HCT116 (cell line): ENCODE data around the gene CCDC112. TPM values are rescaled to one million over a fixed set of nuclear protein-coding genes. Genes with fewer than 3 reads are reported as not detected.

ENCODE experiments used
- CBX3 ChIP-seq: IDR thresholded peaks from 2 replicates; pipeline ENCODE4 v1.6.1; 2012; ENCODE audit warnings: low read depth
- EGR1 ChIP-seq: IDR thresholded peaks from 2 replicates; pipeline ENCODE4 v1.6.1; 2012; ENCODE audit warnings: low read depth
- EZH2phosphoT487 ChIP-seq: fragments of 200-600 bp; IDR thresholded peaks from 2 replicates; pipeline ENCODE4 v1.6.1; 2018; ENCODE audit warnings: antibody characterized with exemption, borderline replicate concordance
- SP1 ChIP-seq: IDR thresholded peaks from 2 replicates; pipeline ENCODE4 v1.6.1; 2012; ENCODE audit warnings: low read depth
- YY1 ChIP-seq: IDR thresholded peaks from 2 replicates; pipeline ENCODE4 v1.6.1; 2011; ENCODE audit warnings: low read length, low read depth, moderate library complexity, mild to moderate bottlenecking; ENCODE audit not compliant: insufficient replicate concordance; ENCODE audit errors: extremely low read depth
- ZNF274 ChIP-seq: fragments of 200-500 bp; sonication (Bioruptor generic); IDR thresholded peaks from 2 replicates; pipeline ENCODE4 v1.6.1; 2014; ENCODE audit warnings: mild to moderate bottlenecking, low read depth, low read length, inconsistent platforms
- total RNA-seq: library from RNA; stranded (reverse); gene quantifications from one replicate; pipeline ENCODE4 v1.2.1, GENCODE V29; 2021; ENCODE audit not compliant: unreplicated experiment
- TF ChIP-seq, protein P1 (sequence below): IDR thresholded peaks from 2 replicates; pipeline ENCODE4 v1.6.1; 2012; ENCODE audit warnings: low read depth
- TF ChIP-seq, protein P2 (sequence below), 3 experiments: fragments of 200-600 bp in 1 of 3; sonication (generic) in 1 of 3; IDR thresholded peaks in 2 of 3; conservative IDR thresholded peaks in 1 of 3; 2 replicates each; pipeline ENCODE4 v1.5.1; 2012 to 2017; ENCODE audit warnings: low read depth in 2 of 3, low read length in 2 of 3, antibody characterized with exemption in 1 of 3, borderline replicate concordance in 1 of 3, control low read depth in 1 of 3, mild to moderate bottlenecking in 1 of 3, mixed read lengths in 1 of 3, mixed run types in 1 of 3, moderate library complexity in 1 of 3; ENCODE audit not compliant: insufficient read depth in 1 of 3

CCDC112 gene
- total RNA-seq, 1 experiment from 2014 or later, result 13.7 TPM

DNA sequence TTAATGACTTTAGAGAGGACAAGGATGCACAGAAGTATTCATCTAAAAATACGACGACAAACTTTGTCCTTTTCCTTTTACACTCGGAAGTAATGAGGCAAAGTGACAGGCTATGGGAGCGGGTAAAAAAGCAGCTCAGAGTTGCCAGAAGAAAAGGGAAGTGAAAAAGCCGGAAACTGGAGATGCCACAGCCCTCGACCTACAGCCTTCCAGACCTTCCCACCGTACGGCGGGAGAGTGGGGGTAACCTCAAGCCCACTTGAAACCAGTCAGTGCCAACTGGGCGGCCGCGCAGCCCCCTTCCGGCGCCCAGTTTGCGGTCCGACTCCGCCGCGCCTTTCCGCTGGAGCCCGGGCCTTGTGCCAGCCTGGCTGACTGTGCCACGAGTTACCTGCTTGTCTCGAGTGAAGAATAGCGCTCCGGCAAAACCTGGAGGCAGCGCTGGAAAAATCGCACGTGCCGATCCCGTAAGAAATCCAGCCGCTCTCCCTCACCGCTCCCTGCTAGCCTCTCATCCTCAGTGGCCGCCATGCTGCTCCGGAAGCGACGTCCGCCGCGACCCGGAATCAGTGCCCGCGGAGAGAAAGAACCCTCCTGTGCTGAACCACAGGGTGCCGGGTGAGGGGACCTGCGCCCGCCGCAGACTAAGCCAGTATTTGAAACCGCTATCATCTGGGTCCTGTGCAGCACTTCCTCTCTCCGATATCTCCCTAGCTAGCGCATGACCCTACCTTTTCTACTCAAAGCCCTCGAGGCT, 34.0 kb downstream of the CCDC112 start, which contains the start of gene PGGT1B (continued):
- TF ChIP-seq, protein P1, sequence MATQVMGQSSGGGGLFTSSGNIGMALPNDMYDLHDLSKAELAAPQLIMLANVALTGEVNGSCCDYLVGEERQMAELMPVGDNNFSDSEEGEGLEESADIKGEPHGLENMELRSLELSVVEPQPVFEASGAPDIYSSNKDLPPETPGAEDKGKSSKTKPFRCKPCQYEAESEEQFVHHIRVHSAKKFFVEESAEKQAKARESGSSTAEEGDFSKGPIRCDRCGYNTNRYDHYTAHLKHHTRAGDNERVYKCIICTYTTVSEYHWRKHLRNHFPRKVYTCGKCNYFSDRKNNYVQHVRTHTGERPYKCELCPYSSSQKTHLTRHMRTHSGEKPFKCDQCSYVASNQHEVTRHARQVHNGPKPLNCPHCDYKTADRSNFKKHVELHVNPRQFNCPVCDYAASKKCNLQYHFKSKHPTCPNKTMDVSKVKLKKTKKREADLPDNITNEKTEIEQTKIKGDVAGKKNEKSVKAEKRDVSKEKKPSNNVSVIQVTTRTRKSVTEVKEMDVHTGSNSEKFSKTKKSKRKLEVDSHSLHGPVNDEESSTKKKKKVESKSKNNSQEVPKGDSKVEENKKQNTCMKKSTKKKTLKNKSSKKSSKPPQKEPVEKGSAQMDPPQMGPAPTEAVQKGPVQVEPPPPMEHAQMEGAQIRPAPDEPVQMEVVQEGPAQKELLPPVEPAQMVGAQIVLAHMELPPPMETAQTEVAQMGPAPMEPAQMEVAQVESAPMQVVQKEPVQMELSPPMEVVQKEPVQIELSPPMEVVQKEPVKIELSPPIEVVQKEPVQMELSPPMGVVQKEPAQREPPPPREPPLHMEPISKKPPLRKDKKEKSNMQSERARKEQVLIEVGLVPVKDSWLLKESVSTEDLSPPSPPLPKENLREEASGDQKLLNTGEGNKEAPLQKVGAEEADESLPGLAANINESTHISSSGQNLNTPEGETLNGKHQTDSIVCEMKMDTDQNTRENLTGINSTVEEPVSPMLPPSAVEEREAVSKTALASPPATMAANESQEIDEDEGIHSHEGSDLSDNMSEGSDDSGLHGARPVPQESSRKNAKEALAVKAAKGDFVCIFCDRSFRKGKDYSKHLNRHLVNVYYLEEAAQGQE, result no peak
- TF ChIP-seq EZH2phosphoT487 (no peak), ZNF274 (no peak), SP1 (no peak), CBX3 (peak; percentile 78; the same call in 1 of the 2 replicates), YY1 (peak; percentile 93), EGR1 (peak; percentile 57; the same call in 1 of the 2 replicates)
- TF ChIP-seq, protein P2, sequence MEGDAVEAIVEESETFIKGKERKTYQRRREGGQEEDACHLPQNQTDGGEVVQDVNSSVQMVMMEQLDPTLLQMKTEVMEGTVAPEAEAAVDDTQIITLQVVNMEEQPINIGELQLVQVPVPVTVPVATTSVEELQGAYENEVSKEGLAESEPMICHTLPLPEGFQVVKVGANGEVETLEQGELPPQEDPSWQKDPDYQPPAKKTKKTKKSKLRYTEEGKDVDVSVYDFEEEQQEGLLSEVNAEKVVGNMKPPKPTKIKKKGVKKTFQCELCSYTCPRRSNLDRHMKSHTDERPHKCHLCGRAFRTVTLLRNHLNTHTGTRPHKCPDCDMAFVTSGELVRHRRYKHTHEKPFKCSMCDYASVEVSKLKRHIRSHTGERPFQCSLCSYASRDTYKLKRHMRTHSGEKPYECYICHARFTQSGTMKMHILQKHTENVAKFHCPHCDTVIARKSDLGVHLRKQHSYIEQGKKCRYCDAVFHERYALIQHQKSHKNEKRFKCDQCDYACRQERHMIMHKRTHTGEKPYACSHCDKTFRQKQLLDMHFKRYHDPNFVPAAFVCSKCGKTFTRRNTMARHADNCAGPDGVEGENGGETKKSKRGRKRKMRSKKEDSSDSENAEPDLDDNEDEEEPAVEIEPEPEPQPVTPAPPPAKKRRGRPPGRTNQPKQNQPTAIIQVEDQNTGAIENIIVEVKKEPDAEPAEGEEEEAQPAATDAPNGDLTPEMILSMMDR (IDR thresholded peaks at IDR 0.05 in 2 of 3, conservative IDR thresholded peaks at IDR 0.05 in 1 of 3; ENCODE audit: borderline replicate concordance in 1 of 3, insufficient read depth in 1 of 3, low read depth in 2 of 3, low read length in 2 of 3), result no peak
